ENCODE data around the gene SLC38A1. TPM values are rescaled to one million over a fixed set of nuclear protein-coding genes. Genes with fewer than 3 reads are reported as not detected.
A peak's percentile ranks its signal among the peaks of the same experiment; 100 is the strongest.
"Not testable (repeated sequence)": the region's sequence is repeated elsewhere in the genome, so short reads cannot be mapped to it uniquely, and the experiment has no call there.

The SLC38A1 gene
- total RNA-seq, 2 experiments from 2014 or later: 180 to 219 TPM

DNA sequence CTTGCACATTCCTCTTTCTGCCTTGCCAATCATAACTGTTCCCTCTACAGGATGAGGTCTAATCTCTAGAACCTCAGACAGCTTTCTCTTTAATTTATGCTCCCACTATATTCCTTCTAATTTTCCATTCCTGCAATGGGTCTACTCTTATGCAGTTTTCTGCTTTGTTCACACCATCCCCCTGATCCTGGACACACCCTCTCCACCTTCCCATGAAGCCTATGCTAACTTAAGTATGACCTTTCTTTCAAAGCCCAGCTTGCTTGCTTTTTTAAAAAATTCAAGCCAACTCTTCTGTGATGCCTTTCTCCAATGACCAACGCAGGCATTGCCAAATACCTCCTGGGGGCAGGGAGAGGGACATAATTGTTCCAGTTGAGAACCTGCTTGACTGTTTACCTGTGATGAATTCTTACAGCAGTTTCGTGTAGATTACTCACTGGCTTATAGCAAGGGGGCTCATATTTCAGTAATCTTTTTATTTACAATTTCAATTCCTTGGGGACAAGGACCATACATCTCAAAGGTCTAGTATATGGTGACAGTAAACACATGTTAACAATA is 7.8 kb downstream of the SLC38A1 start:
- peaks cover 35% of the 10 kb centered on the region for H3K4me1 Mint-ChIP-seq
- H3K4me3 Mint-ChIP-seq: no peak overlapping the region
- ChIA-PET CTCF (interaction anchor here (1.1 kb wide), 1 partner anchor 9 kb away, joined by 3 read pairs; no protein-coding TSS in a partner anchor), POLR2A (no interaction called here)
- H3K27ac Mint-ChIP-seq: no peak overlapping the region
- peaks cover 10% of the 10 kb centered on the region for H3K9me3 Mint-ChIP-seq
- H3K27me3 Mint-ChIP-seq: no peaks in the 10 kb centered on the region
- H3K36me3 Mint-ChIP-seq (ENCODE audit: low read depth): peaks cover 34% of the 10 kb centered on the region
- no peak for DNase-seq

- peaks cover 40% of the 10 kb centered on the region for H3K36me3 Mint-ChIP-seq (ENCODE audit: low read depth)
Observed at GRCh38 chr12:46260124-46260912, 8.5 kb downstream of the SLC38A1 start.

GRCh38 chr12:46259713-46260112 is 9.1 kb downstream of the SLC38A1 start:
- Mint-ChIP-seq H3K27me3 (no peaks in the 10 kb centered on the region), H3K27ac (no peak overlapping the region), H3K9me3 (peaks cover 10% of the 10 kb centered on the region), H3K4me1 (peaks cover 40% of the 10 kb centered on the region), H3K4me3 (no peak overlapping the region), H3K36me3 (ENCODE audit: low read depth) (peaks cover 45% of the 10 kb centered on the region)
- ChIA-PET CTCF (interaction anchor here (1.2 to 1.4 kb wide), 2 partner anchors 15 to 58 kb away, joined by 3 to 5 read pairs; no protein-coding TSS in a partner anchor), POLR2A (no interaction called here)
- no peak for DNase-seq

More at GRCh38 chr12:46260124-46260912, 8.5 kb downstream of the SLC38A1 start:
- Mint-ChIP-seq H3K4me3 (no peak overlapping the region), H3K27ac (no peak overlapping the region), H3K9me3 (peaks cover 10% of the 10 kb centered on the region), H3K27me3 (no peaks in the 10 kb centered on the region), H3K4me1 (peaks cover 39% of the 10 kb centered on the region)
- DNase-seq: no peak
- ChIA-PET CTCF (interaction anchor here (1.4 kb wide), 1 partner anchor 59 kb away, joined by 5 read pairs; no protein-coding TSS in a partner anchor), POLR2A (no interaction called here)

DNA sequence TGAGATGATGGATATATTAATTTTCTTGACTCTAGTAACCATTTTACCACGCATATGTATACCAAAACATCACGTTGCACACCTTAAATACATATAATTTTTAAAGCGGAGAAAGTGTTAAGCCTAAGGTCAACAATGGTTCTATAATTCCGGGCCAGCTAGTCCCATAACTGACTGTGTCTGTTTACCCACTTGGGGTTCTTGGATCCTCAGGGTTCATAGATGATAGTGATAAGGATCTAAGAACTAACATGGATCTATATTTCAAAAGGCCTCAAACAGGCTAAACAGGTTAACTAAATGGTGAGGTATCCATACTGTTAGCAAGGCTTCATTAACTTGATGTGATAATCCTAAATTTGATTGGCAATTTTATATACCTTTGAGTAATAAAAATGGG is 9.8 kb downstream of the SLC38A1 start:
- Mint-ChIP-seq H3K4me3 (no peak overlapping the region), H3K27ac (no peak overlapping the region), H3K27me3 (no peaks in the 10 kb centered on the region), H3K9me3 (peaks cover 13% of the 10 kb centered on the region), H3K4me1 (peaks cover 40% of the 10 kb centered on the region), H3K36me3 (ENCODE audit: low read depth) (peaks cover 50% of the 10 kb centered on the region)
- ChIA-PET CTCF (interaction anchor here (1.2 to 1.4 kb wide), 2 partner anchors 14 to 57 kb away, joined by 3 to 5 read pairs; no protein-coding TSS in a partner anchor), POLR2A (no interaction called here)
- no peak for DNase-seq

- no peak overlapping the region for H3K4me3 Mint-ChIP-seq
- no peaks in the 10 kb centered on the region for H3K27me3 Mint-ChIP-seq
- H3K27ac Mint-ChIP-seq: no peak overlapping the region
- H3K4me1 Mint-ChIP-seq: peaks cover 34% of the 10 kb centered on the region
- peaks cover 53% of the 10 kb centered on the region for H3K36me3 Mint-ChIP-seq (ENCODE audit: low read depth)
- no peak for DNase-seq
- ChIA-PET POLR2A (no interaction called here), CTCF (no interaction called here)
- peaks cover 13% of the 10 kb centered on the region for H3K9me3 Mint-ChIP-seq
Observed at GRCh38 chr12:46258129-46258528, 10.7 kb downstream of the SLC38A1 start.

DNA sequence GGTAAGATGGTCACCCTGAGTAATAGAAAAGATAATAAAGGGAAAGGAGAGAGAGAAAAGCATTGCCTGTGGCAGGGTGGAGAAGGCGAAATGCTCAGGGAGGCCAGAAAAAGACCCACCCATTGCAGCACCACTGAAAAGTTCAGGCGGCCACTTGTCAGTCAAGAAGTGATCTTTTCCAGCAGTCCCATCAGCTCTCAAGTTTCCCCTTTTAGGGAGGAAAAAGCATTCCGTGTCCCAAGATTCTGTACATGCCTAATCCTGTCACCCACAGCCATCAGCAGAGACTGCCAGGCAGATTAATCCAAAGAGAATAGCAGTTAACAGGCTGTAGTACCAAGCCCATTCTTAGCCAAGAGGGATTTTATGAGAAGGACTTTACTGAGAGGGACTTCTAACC is 11.9 kb downstream of the SLC38A1 start:
- POLR2A ChIA-PET: no interaction called here
- Mint-ChIP-seq H3K27ac (peak overlapping the region; percentile 57), H3K4me1 (peaks cover 33% of the 10 kb centered on the region), H3K9me3 (peaks cover 21% of the 10 kb centered on the region), H3K27me3 (no peaks in the 10 kb centered on the region), H3K36me3 (ENCODE audit: low read depth) (peaks cover 58% of the 10 kb centered on the region), H3K4me3 (no peak overlapping the region)
- CTCF ChIA-PET: no interaction called here
- no peak for DNase-seq

- no peaks in the 10 kb centered on the region for H3K27me3 Mint-ChIP-seq
- POLR2A ChIA-PET: interaction anchor here (0.6 kb wide), 1 partner anchor 129 kb away, joined by 3 read pairs; no protein-coding TSS in a partner anchor
- peaks cover 91% of the 10 kb centered on the region for H3K36me3 Mint-ChIP-seq (ENCODE audit: low read depth)
- peaks cover 42% of the 10 kb centered on the region for H3K9me3 Mint-ChIP-seq
- H3K4me3 Mint-ChIP-seq: no peak overlapping the region
- CTCF ChIA-PET: no interaction called here
- no peak for DNase-seq
- H3K27ac Mint-ChIP-seq: no peak overlapping the region
- H3K4me1 Mint-ChIP-seq: peaks cover 59% of the 10 kb centered on the region
Observed at GRCh38 chr12:46253544-46254162, 15.2 kb downstream of the SLC38A1 start.

GRCh38 chr12:46251994-46252393 is 16.8 kb downstream of the SLC38A1 start:
- POLR2A ChIA-PET, H3K27me3 Mint-ChIP-seq, H3K27ac Mint-ChIP-seq, H3K4me3 Mint-ChIP-seq, CTCF ChIA-PET, DNase-seq: not testable (repeated sequence)
- Mint-ChIP-seq H3K4me1 (peaks cover 64% of the 10 kb centered on the region), H3K9me3 (peaks cover 51% of the 10 kb centered on the region), H3K36me3 (ENCODE audit: low read depth) (peaks cover 95% of the 10 kb centered on the region)

GRCh38 chr12:46249960-46250359 is 18.9 kb downstream of the SLC38A1 start:
- Mint-ChIP-seq H3K36me3 (ENCODE audit: low read depth) (peaks cover 98% of the 10 kb centered on the region), H3K9me3 (peaks cover 47% of the 10 kb centered on the region), H3K4me1 (peaks cover 72% of the 10 kb centered on the region)
- DNase-seq, H3K27ac Mint-ChIP-seq, CTCF ChIA-PET, H3K4me3 Mint-ChIP-seq, H3K27me3 Mint-ChIP-seq, POLR2A ChIA-PET: not testable (repeated sequence)

DNA sequence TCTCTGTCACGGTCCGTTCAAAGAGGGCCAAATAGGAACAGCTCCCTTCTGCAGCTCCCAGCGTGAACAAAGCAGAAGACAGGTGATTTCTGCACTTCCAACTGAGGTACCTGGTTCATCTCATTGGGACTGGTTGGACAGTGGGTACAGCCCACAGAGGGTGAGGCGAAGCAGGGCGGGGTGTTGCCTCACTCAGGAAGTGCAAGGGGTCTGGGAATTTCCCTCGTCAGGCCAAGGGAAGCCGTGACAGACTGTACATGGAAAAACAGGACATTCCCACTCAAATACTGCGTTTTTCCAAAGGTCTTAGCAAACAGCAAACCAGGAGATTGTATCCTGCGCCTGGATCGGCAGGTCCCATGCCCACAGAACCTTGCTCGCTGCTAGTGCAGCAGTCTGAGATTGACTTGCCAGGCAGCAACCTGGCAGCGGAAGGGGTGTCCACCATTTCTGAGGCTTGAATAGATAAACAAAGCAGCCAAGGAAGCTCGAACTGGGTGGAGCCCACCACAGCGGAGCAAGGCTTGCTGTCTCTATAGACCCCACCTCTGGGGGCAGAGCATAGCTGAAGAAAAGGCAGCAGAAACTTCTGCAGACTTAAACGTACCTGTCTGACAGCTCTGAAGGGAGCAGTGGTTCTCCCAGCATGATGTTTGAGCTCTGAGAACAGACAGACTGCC is 22.7 kb downstream of the SLC38A1 start:
- Mint-ChIP-seq H3K27ac (peak overlapping the region; percentile 47), H3K4me1 (peaks cover 86% of the 10 kb centered on the region), H3K9me3 (peaks cover 35% of the 10 kb centered on the region), H3K4me3 (no peak overlapping the region), H3K27me3 (no peaks in the 10 kb centered on the region), H3K36me3 (ENCODE audit: low read depth) (peaks cover 98% of the 10 kb centered on the region)
- ChIA-PET POLR2A (interaction anchor here (0.7 kb wide), 1 partner anchor 228 kb away, joined by 3 read pairs; no protein-coding TSS in a partner anchor), CTCF (interaction anchor here (0.8 to 1.6 kb wide), 4 partner anchors 10 to 79 kb away, joined by 3 to 4 read pairs (median 4); partner anchors contain the start of gene SLC38A1)
- no peak for DNase-seq

DNA sequence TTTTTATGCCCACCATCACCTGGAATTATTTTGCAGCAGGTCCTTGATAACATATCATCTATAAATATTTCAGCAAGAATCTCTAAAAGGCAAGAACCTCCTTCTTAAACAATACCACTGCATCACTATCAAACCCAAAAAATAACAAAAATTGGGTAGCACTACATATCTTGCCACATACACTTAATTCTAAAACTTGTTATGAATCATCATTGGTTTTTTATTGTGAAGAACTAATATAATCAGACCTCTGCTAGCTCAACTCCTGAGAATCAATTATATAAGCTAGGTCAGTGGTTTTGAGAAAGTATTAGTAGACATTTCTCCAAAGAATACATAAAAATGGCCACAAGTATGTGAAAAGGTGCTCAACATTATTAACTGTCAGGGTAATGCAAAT is 23.8 kb downstream of the SLC38A1 start:
- Mint-ChIP-seq H3K36me3 (ENCODE audit: low read depth) (peaks cover 98% of the 10 kb centered on the region), H3K27me3 (no peaks in the 10 kb centered on the region), H3K4me3 (no peak overlapping the region), H3K27ac (no peak overlapping the region), H3K9me3 (peaks cover 26% of the 10 kb centered on the region), H3K4me1 (peaks cover 77% of the 10 kb centered on the region)
- DNase-seq: no peak
- ChIA-PET CTCF (interaction anchor here (0.6 to 1.3 kb wide), 2 partner anchors 14 to 24 kb away, joined by 3 to 4 read pairs; partner anchors contain the start of gene SLC38A1), POLR2A (no interaction called here)

DNA sequence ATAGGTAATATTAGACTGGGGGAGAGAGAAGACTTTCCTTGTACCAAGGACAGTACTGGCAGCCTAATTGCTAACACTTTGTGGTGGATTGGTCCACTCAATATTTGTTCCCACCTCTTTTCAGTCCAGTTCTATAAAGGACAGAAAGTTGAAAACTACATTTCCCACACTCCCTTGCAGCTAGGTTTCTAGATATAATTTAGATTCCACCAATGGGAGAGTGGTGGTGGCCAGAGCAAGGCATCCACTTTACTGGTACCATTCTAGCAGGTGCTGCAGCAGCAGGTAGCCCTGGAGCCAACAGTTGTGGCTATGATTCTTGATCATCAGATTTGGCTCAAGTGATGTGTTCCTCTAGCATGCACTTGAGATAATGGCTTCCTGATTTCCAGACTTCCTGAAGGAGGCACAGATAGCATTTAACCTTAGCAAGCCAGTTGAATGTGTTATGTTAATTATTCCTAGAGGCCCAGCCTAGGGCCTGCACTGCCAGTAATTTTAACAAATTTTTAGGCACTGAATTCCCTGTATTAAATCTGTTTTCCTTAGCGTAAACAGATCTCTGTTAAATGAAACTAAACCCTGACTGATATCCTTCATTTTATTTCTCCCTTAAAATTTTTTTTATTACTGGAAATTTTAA is 24.4 kb downstream of the SLC38A1 start:
- no peak for DNase-seq
- POLR2A ChIA-PET: no interaction called here
- H3K4me3 Mint-ChIP-seq: no peak overlapping the region
- CTCF ChIA-PET: interaction anchor here (1.3 kb wide), 1 partner anchor 24 kb away, joined by 4 read pairs; the partner anchor contains the start of gene SLC38A1
- H3K36me3 Mint-ChIP-seq (ENCODE audit: low read depth): peaks cover 97% of the 10 kb centered on the region
- no peak overlapping the region for H3K27ac Mint-ChIP-seq
- peaks cover 23% of the 10 kb centered on the region for H3K9me3 Mint-ChIP-seq
- no peaks in the 10 kb centered on the region for H3K27me3 Mint-ChIP-seq
- peaks cover 71% of the 10 kb centered on the region for H3K4me1 Mint-ChIP-seq
